Rectal smooth muscle tissue (tissue), 1 donor: ENCODE measurements around the gene ALPI.
"Not testable (repeated sequence)": the region's sequence is repeated elsewhere in the genome, so short reads cannot be mapped to it uniquely, and the experiment has no call there.

Experiments
- H3K27ac ChIP-seq: one replicate; pipeline ENCODE4 v1.7.0; 2013; ENCODE audit warnings: low read depth, low read length, inconsistent platforms
- H3K27me3 ChIP-seq: one replicate; pipeline ENCODE4 v1.7.0; 2013; ENCODE audit warnings: low read length; ENCODE audit not compliant: control insufficient read depth, insufficient read depth
- H3K36me3 ChIP-seq: one replicate; pipeline ENCODE4 v1.7.0; 2013; ENCODE audit warnings: low read length; ENCODE audit not compliant: control insufficient read depth, insufficient read depth
- H3K4me1 ChIP-seq: one replicate; pipeline ENCODE4 v1.7.0; 2013; ENCODE audit warnings: low read length; ENCODE audit not compliant: control insufficient read depth, insufficient read depth
- H3K4me3 ChIP-seq: one replicate; pipeline ENCODE4 v1.7.0; 2013; ENCODE audit warnings: low read length
- H3K9ac ChIP-seq: one replicate; pipeline ENCODE4 v1.7.0; 2013; ENCODE audit warnings: low read length

Gene ALPI

GRCh38 chr2:232455426-232456255 lies at the start of gene ALPI:
Gene ALPI (plus strand): TSS chr2:232456153. CDS start chr2:232456200, 47 bp downstream.
- no peak within 1 kb of the TSS for H3K9ac ChIP-seq
- no peaks in the 10 kb centered on the region for H3K36me3 ChIP-seq
- H3K4me1 ChIP-seq: no peaks in the 10 kb centered on the region
- no peak within 1 kb of the TSS for H3K4me3 ChIP-seq
- H3K27ac ChIP-seq: no peak within 1 kb of the TSS
- H3K27me3 ChIP-seq: no peaks in the 10 kb centered on the region

GRCh38 chr2:232406556-232407310 lies 49.2 kb upstream of the ALPI start, which contains the start of gene ALPG:
Gene ALPG (plus strand): TSS chr2:232406844. CDS start chr2:232406895, 51 bp downstream.
- no peak within 1 kb of the TSS for H3K9ac ChIP-seq
- no peak within 1 kb of the TSS for H3K4me3 ChIP-seq
- no peaks in the 10 kb centered on the region for H3K36me3 ChIP-seq
- H3K27me3 ChIP-seq: no peaks in the 10 kb centered on the region
- no peaks in the 10 kb centered on the region for H3K4me1 ChIP-seq
- H3K27ac ChIP-seq: no peak within 1 kb of the TSS

GRCh38 chr2:232407428-232408150 lies 48.4 kb upstream of the ALPI start:
- H3K36me3 ChIP-seq: not testable (repeated sequence)

GRCh38 chr2:232408269-232408668 lies 47.7 kb upstream of the ALPI start:
- not testable (repeated sequence) for H3K4me3 ChIP-seq, H3K36me3 ChIP-seq, H3K27ac ChIP-seq, H3K4me1 ChIP-seq, H3K27me3 ChIP-seq, H3K9ac ChIP-seq

More at GRCh38 chr2:232407428-232408150, 48.4 kb upstream of the ALPI start:
- H3K27me3 ChIP-seq, H3K27ac ChIP-seq, H3K4me1 ChIP-seq, H3K9ac ChIP-seq, H3K4me3 ChIP-seq: not testable (repeated sequence)

- H3K27ac ChIP-seq, H3K4me1 ChIP-seq: not testable (repeated sequence)
Observed at GRCh38 chr2:232409617-232410016, 46.3 kb upstream of the ALPI start.

GRCh38 chr2:232410238-232410900 lies 45.6 kb upstream of the ALPI start:
- Histone ChIP-seq H3K27ac (no peak overlapping the region), H3K36me3 (no peaks in the 10 kb centered on the region), H3K9ac (no peak overlapping the region), H3K27me3 (no peaks in the 10 kb centered on the region), H3K4me3 (no peak overlapping the region), H3K4me1 (no peaks in the 10 kb centered on the region)

More at GRCh38 chr2:232409617-232410016, 46.3 kb upstream of the ALPI start:
- H3K27me3 ChIP-seq, H3K36me3 ChIP-seq, H3K4me3 ChIP-seq, H3K9ac ChIP-seq: not testable (repeated sequence)

- Histone ChIP-seq H3K36me3 (no peaks in the 10 kb centered on the region), H3K27me3 (peaks cover 3% of the 10 kb centered on the region), H3K27ac (no peak overlapping the region), H3K4me3 (no peak overlapping the region), H3K9ac (no peak overlapping the region), H3K4me1 (no peaks in the 10 kb centered on the region)
Observed at GRCh38 chr2:232411901-232412629, 43.9 kb upstream of the ALPI start.

- Histone ChIP-seq H3K4me3 (no peak overlapping the region), H3K27me3 (peaks cover 3% of the 10 kb centered on the region), H3K4me1 (no peaks in the 10 kb centered on the region), H3K36me3 (no peaks in the 10 kb centered on the region), H3K9ac (no peak overlapping the region), H3K27ac (no peak overlapping the region)
Observed at GRCh38 chr2:232412986-232413385, 43.0 kb upstream of the ALPI start.

GRCh38 chr2:232415138-232415690 lies 40.7 kb upstream of the ALPI start:
- no peaks in the 10 kb centered on the region for H3K4me1 ChIP-seq
- H3K27me3 ChIP-seq: peaks cover 22% of the 10 kb centered on the region
- H3K36me3 ChIP-seq: no peaks in the 10 kb centered on the region
- no peak overlapping the region for H3K4me3 ChIP-seq
- no peak overlapping the region for H3K9ac ChIP-seq
- H3K27ac ChIP-seq: no peak overlapping the region

GRCh38 chr2:232415736-232416520 lies 40.0 kb upstream of the ALPI start:
- no peaks in the 10 kb centered on the region for H3K4me1 ChIP-seq
- H3K4me3 ChIP-seq: no peak overlapping the region
- H3K36me3 ChIP-seq: no peaks in the 10 kb centered on the region
- H3K27ac ChIP-seq: no peak overlapping the region
- peaks cover 25% of the 10 kb centered on the region for H3K27me3 ChIP-seq
- H3K9ac ChIP-seq: no peak overlapping the region
